GM21723 (cell line): Measurements from ENCODE around the gene CEPT1.

ENCODE experiments used
- ATAC-seq: cut with Tn5 transposase; IDR thresholded peaks from one replicate; pipeline ENCODE4 v1.9.1; 2021; ENCODE audit warnings: mild to moderate bottlenecking, moderate library complexity; ENCODE audit not compliant: unreplicated experiment

Gene CEPT1

DNA sequence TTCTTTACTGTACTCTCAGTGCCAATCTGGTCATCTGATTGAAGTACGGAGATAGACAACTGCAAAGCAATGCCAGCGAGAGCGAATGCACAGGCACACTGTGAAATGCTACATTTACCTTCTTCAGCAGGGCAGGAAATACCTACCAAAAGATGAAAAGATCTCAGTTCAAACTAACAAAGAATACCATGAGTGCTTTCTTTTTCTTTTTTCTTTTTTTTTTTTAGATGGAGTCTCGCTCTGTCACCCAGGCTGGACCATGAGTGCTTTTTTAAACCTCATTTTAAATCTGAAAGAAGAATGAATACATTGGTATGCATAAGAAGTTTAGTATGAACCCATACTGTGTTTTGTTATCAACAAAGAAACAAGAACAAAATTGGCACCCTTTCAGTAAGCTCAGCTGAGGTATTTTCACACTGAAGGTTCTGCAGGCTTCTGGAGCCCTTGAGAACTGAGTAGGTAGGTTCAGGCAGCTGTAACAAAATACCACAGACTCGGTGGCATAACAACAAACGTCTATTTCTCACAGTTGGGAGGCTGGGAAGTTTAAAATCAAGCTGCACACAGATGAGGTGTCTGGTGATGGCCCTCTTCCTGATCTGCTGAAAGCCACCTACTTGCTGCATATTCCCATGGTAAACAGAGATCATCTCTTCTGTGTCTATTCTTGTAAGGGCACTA lies 85.8 kb downstream of the CEPT1 start:
- ATAC-seq = no peak

DNA sequence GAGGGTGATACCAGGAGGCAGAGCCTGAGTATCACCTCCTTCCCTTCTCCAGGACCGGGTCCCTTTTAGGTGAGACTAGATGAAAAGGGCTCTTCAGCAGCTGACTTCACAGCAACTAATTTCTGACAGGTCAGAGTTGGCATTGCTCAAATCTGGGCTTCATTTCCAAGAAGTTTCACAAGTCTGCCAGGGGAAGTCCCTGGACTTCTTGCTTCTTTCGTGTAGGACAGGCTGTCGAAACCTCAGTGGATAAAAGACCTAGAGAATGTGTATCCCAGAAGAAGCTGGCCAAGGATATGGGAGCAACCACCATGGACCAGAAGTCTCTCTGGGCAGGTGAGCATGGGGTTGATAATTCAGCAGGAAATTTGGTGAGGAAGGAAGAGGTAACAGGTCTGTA lies 87.4 kb downstream of the CEPT1 start, which contains the start of gene CHI3L2:
TSS of gene CHI3L2 (plus strand) at position 280 of the 400 bp plus-strand sequence. CDS start at position 297, 17 bp downstream.
- no peak for ATAC-seq

DNA sequence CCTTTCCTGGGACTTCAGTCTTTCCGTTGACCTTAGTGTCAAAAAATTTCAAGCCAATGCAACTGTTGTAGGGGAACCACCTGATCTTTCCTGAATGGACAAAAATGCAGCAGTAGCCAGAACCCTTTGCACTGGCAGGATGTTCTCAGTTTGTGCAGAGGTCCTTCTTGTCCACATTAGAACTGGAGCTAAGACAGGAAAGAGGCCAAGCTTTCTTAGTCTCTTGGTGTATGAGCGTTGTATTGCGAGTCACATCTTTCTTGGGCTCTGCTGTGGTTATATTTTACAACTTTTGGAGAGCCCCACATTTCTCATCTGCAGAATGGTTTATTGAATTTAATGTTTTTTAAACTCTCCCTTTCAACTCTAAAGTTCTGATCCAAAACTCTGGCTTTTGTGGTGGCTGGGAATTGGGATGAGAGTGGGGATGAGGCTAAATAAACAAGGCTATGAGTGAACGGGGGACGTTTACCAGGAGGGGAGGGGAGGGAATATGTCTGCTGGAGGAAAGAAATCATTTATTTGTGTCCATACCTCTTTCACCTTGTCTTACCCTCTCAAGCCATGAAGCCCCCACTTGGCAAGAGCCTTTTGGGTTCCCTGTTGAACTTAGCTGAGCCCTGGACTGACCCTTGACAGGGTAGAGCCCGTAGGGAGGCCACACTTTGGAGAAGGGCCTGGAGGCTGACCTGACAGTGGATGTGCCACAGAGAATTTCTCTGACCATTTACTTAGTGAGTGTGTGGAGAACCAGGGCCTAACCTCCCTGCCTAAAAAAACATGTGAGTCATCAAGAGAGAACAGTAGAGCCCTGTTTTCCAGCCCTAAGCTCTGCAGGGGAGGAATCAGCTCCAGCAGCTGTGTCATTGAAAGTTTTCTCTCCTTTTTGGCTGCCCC lies 88.1 kb downstream of the CEPT1 start:
- ATAC-seq = no peak

DNA sequence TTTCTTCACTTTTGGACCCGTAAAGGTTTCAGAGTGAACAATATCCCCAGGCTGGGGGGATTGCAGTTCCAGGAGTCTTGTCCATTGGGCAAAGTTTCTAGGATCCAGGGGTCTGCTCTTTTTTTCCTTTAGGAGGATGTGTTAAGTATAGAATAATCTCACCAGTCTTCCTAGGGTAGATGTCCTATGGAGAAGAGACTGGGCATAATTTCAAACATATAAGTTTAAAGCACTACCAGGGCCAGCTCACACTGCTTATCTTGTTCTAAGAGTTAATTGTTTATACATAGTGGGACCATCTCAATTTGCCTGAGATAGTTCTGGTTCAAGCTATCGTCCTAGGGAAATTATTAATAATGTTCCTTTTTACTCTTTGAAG lies 88.7 kb downstream of the CEPT1 start:
- ATAC-seq = no peak

DNA sequence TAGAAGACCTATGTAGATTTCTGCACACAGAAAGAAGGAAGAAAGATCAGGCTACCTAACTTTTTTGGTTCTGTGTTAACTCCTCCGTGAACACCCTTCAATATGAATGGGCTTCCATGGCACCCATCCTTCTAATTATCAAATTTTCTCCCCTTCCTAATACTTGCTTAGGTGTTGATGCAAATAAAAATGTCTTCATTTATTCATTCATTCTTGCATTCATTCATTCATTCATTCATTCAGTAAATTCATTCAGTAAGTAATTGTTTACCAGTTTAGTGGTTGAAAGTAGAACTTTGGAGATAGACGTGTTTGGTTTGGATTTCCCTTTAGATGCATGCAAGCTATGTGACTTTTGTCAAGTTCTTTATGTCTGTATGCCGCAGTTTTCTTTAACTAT lies 92.1 kb downstream of the CEPT1 start:
- ATAC-seq = no peak

DNA sequence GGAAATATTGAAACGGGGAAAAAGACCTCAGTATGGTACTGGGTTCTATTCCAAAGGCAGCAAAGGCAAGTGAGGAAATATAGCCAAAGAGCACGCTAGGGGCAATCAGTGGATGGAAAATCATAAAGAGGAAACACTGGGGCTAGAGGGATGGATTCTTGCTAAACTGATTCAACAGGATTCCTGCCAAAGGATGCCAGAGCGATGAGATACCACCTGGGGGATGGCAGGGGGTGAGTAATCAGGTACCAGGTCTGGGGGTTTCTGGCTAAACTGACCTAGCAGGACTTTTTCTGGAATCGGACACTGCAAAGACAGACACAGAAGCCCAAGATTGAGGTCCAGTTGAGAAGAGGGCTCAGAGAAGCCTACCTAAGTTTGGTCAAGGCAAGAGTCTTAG lies 94.2 kb downstream of the CEPT1 start:
- no peak for ATAC-seq
